MM.1S (cell line): ENCODE results near the gene USP31.

Experiments
- DNase-seq: peaks from one replicate; pipeline ENCODE4 v3.0.0-alpha.2; 2015
- H2AFZ ChIP-seq: fragments of 300-600 bp; sonication (generic); 2 replicates; pipeline ENCODE4 v1.6.0; 2016; ENCODE audit warnings: antibody characterized with exemption, low read length
- H3F3A ChIP-seq: fragments of 300-600 bp; sonication (generic); 2 replicates; pipeline ENCODE4 v1.6.1; 2016; ENCODE audit warnings: mild to moderate bottlenecking, antibody characterized with exemption, low read length, moderate library complexity, mixed read lengths; ENCODE audit not compliant: insufficient read depth
- H3K27ac ChIP-seq: fragments of 300-600 bp; sonication (generic); 2 replicates; pipeline ENCODE4 v1.5.1; 2016; ENCODE audit warnings: mild to moderate bottlenecking, low read length
- H3K27me3 ChIP-seq: fragments of 300-600 bp; sonication (generic); replicated peaks from 2 replicates; pipeline ENCODE4 v1.6.0; 2016; ENCODE audit warnings: low read length; ENCODE audit not compliant: insufficient read depth
- H3K36me3 ChIP-seq: fragments of 300-600 bp; sonication (generic); replicated peaks from 2 replicates; pipeline ENCODE4 v1.6.1; 2016; ENCODE audit warnings: mild to moderate bottlenecking, low read length, mixed read lengths; ENCODE audit not compliant: insufficient read depth
- H3K4me1 ChIP-seq: fragments of 300-600 bp; sonication (generic); 2 replicates; pipeline ENCODE4 v1.6.1; 2016; ENCODE audit warnings: low read length, mixed read lengths
- H3K4me2 ChIP-seq: fragments of 300-600 bp; sonication (generic); 2 replicates; pipeline ENCODE4 v1.6.0; 2016; ENCODE audit warnings: low read depth, low read length
- H3K4me3 ChIP-seq: fragments of 300-600 bp; sonication (generic); 2 replicates; pipeline ENCODE4 v1.5.1; 2016; ENCODE audit warnings: low read length, mixed read lengths
- H3K79me2 ChIP-seq: fragments of 300-600 bp; sonication (generic); 2 replicates; pipeline ENCODE4 v1.6.1; 2016; ENCODE audit warnings: mixed run types, low read length, mixed read lengths
- H3K9ac ChIP-seq: fragments of 300-600 bp; sonication (generic); 2 replicates; pipeline ENCODE4 v1.6.1; 2016; ENCODE audit warnings: low read length, mixed read lengths
- H3K9me2 ChIP-seq: fragments of 300-600 bp; sonication (generic); replicated peaks from 2 replicates; pipeline ENCODE4 v1.6.1; 2016; ENCODE audit warnings: mild to moderate bottlenecking, low read length, mixed read lengths; ENCODE audit not compliant: insufficient read depth
- H3K9me3 ChIP-seq: fragments of 300-600 bp; sonication (generic); replicated peaks from 2 replicates; pipeline ENCODE4 v1.6.1; 2016; ENCODE audit warnings: mild to moderate bottlenecking, low read length, mixed read lengths; ENCODE audit not compliant: insufficient read depth
- H4K20me1 ChIP-seq: fragments of 300-600 bp; sonication (generic); 2 replicates; pipeline ENCODE4 v1.6.1; 2016; ENCODE audit warnings: mild to moderate bottlenecking, low read length, moderate library complexity, mixed read lengths; ENCODE audit not compliant: insufficient read depth
- EZH2 ChIP-seq: fragments of 300-600 bp; sonication (generic); optimal IDR thresholded peaks from 2 replicates; pipeline ENCODE3; 2017; ENCODE audit warnings: low read depth, mild to moderate bottlenecking, antibody characterized with exemption, low read length, mixed read lengths
- EZH2phosphoT487 ChIP-seq: fragments of 300-600 bp; sonication (generic); IDR thresholded peaks from 2 replicates; pipeline ENCODE4 v1.6.1; 2018; ENCODE audit warnings: antibody characterized with exemption, low read length
- TF ChIP-seq, protein P1 (sequence below): fragments of 300-600 bp; sonication (generic); IDR thresholded peaks from 2 replicates; pipeline ENCODE4 v1.5.1; 2016; ENCODE audit warnings: antibody characterized with exemption, low read length, mixed read lengths

USP31 gene

DNA sequence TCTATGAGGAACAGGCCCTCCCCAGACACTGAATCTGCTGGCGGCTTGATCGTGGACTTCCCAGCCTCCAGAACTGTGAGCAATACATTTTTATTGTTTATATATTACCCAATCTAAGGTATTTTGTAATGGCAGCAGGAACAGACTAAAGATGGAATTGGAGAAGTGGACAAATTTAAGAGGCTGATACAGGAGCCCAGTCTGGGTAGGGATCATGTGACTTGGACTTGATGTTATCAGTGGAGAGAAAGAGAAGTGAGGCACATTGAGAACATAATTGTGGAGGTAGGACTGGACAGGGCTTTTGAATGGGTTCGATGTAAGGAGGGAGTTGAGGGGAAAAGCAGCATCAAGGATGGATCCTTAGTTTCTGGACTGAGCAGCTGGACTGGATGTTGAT is 93.8 kb downstream of the USP31 start:
- Histone ChIP-seq H3K9ac (no peak overlapping the region), H4K20me1 (no peaks in the 10 kb centered on the region), H3K4me2 (no peak overlapping the region), H3K4me3 (no peak overlapping the region), H3K4me1 (no peaks in the 10 kb centered on the region), H3K79me2 (no peaks in the 10 kb centered on the region), H3K9me3 (no peaks in the 10 kb centered on the region), H3K27me3 (no peaks in the 10 kb centered on the region), H3K36me3 (no peaks in the 10 kb centered on the region), H3K9me2 (no peaks in the 10 kb centered on the region), H3K27ac (no peak overlapping the region), H3F3A (no peaks in the 10 kb centered on the region), H2AFZ (no peak overlapping the region)
- TF ChIP-seq, protein P1, sequence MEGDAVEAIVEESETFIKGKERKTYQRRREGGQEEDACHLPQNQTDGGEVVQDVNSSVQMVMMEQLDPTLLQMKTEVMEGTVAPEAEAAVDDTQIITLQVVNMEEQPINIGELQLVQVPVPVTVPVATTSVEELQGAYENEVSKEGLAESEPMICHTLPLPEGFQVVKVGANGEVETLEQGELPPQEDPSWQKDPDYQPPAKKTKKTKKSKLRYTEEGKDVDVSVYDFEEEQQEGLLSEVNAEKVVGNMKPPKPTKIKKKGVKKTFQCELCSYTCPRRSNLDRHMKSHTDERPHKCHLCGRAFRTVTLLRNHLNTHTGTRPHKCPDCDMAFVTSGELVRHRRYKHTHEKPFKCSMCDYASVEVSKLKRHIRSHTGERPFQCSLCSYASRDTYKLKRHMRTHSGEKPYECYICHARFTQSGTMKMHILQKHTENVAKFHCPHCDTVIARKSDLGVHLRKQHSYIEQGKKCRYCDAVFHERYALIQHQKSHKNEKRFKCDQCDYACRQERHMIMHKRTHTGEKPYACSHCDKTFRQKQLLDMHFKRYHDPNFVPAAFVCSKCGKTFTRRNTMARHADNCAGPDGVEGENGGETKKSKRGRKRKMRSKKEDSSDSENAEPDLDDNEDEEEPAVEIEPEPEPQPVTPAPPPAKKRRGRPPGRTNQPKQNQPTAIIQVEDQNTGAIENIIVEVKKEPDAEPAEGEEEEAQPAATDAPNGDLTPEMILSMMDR: no peak
- no peak for TF ChIP-seq EZH2
- no peak for TF ChIP-seq EZH2phosphoT487
- DNase-seq: no peak

DNA sequence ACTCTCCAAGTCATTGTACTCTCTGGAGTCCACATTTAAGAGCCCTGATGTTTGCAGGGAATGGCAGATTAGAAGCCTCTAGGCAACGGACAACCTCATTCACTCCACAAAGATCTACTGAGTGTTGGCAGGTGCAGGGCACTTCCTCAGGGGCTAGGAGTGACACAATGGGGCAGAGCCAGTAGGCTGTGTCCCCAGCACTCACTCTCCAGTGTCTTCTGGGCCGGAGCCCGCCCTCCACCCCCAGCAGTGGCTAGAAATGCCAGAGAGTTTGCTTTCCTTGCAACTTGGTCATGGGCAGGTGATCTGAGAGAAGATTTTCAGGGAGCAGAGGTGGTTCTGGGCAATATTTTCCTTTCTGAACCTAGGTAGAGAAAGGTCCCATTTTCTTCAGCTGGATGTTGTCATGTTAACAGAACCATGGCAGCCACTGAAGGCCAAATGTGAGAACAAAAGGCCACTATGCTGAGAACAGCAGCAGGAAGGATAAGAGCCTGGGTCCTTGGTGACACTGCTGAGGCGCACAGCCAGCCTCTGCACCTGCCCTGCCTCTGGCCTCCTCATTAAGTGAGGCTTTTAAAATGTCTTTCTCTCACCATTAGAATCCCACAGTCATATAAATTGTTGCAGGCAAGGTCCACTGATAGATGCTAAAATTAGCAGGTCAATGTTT is 96.2 kb downstream of the USP31 start:
- Histone ChIP-seq H3K9me3 (no peaks in the 10 kb centered on the region), H4K20me1 (no peaks in the 10 kb centered on the region), H3F3A (no peaks in the 10 kb centered on the region), H3K36me3 (no peaks in the 10 kb centered on the region), H3K27me3 (no peaks in the 10 kb centered on the region), H3K9ac (no peak overlapping the region), H3K4me3 (no peak overlapping the region), H3K27ac (no peak overlapping the region), H3K79me2 (no peaks in the 10 kb centered on the region), H3K9me2 (no peaks in the 10 kb centered on the region), H3K4me1 (no peaks in the 10 kb centered on the region), H2AFZ (no peak overlapping the region), H3K4me2 (no peak overlapping the region)
- TF ChIP-seq, protein P1: no peak
- TF ChIP-seq EZH2phosphoT487 (no peak), EZH2 (no peak)
- DNase-seq: no peak

DNA sequence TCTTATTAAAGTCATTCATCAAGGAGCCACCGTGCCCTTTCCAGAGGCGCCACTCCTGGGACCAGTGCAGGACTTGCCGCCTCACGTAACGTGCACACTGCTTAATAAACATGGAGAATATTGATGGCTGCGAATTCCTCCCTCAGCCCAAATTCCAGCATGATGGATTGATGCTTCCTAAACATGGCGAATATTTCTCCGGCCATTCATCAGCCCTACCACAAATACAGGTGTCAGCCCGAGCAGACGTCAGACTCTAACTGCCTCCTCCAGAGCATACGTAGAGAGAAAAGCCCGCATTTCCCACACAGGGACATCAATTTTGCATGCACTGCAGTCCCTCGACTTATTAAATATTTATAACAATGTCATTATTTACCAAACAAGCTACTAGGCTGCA is 97.0 kb downstream of the USP31 start:
- Histone ChIP-seq H3K9me2 (no peaks in the 10 kb centered on the region), H2AFZ (no peak overlapping the region), H3K27me3 (no peaks in the 10 kb centered on the region), H3K9me3 (no peaks in the 10 kb centered on the region), H3K4me2 (no peak overlapping the region), H3K79me2 (no peaks in the 10 kb centered on the region), H3K27ac (no peak overlapping the region), H3F3A (no peaks in the 10 kb centered on the region), H3K36me3 (no peaks in the 10 kb centered on the region), H3K4me3 (no peak overlapping the region), H4K20me1 (no peaks in the 10 kb centered on the region), H3K4me1 (no peaks in the 10 kb centered on the region), H3K9ac (no peak overlapping the region)
- TF ChIP-seq, protein P1: no peak
- TF ChIP-seq EZH2 (no peak), EZH2phosphoT487 (no peak)
- DNase-seq: no peak
